ENCODE results near the gene IGDCC3. TPM values are rescaled to one million over a fixed set of nuclear protein-coding genes. Genes with fewer than 3 reads are reported as not detected.
"Not testable (repeated sequence)": the region's sequence is repeated elsewhere in the genome, so short reads cannot be mapped to it uniquely, and the experiment has no call there.

IGDCC3 gene
- polyA plus RNA-seq, 12 donors = 2.1 to 11.5 (median 3.1) TPM; not detected in 1

- DNase-seq = no peak
Observed at GRCh38 chr15:65408324-65409035, 30.7 kb upstream of the IGDCC3 start.

- DNase-seq = no peak
Observed at GRCh38 chr15:65406424-65407000, 28.7 kb upstream of the IGDCC3 start.

GRCh38 chr15:65405791-65406423 is 28.1 kb upstream of the IGDCC3 start:
- DNase-seq = no peak

GRCh38 chr15:65404186-65404872 is 26.5 kb upstream of the IGDCC3 start:
- DNase-seq = no peak

GRCh38 chr15:65402961-65403360 is 25.2 kb upstream of the IGDCC3 start:
- DNase-seq = no peak

- DNase-seq = no peak
Observed at GRCh38 chr15:65401611-65402240, 23.9 kb upstream of the IGDCC3 start.

GRCh38 chr15:65400760-65401610 is 23.2 kb upstream of the IGDCC3 start:
- peak; percentile 81 for DNase-seq

GRCh38 chr15:65399997-65400396 is 22.2 kb upstream of the IGDCC3 start:
- no peak for DNase-seq

GRCh38 chr15:65399001-65399706 is 21.4 kb upstream of the IGDCC3 start:
- no peak for DNase-seq

GRCh38 chr15:65398486-65398885 is 20.7 kb upstream of the IGDCC3 start:
- DNase-seq = not testable (repeated sequence)

- no peak for DNase-seq
Observed at GRCh38 chr15:65396965-65397317, 19.1 kb upstream of the IGDCC3 start.

- DNase-seq = no peak
Observed at GRCh38 chr15:65396283-65396964, 18.6 kb upstream of the IGDCC3 start.

- DNase-seq = no peak
Observed at GRCh38 chr15:65395567-65396202, 17.9 kb upstream of the IGDCC3 start.

GRCh38 chr15:65394936-65395335 is 17.1 kb upstream of the IGDCC3 start:
- DNase-seq = no peak

GRCh38 chr15:65394280-65394789 is 16.5 kb upstream of the IGDCC3 start:
- DNase-seq = no peak

- no peak for DNase-seq
Observed at GRCh38 chr15:65393557-65393956, 15.8 kb upstream of the IGDCC3 start.

- no peak for DNase-seq
Observed at GRCh38 chr15:65393091-65393490, 15.3 kb upstream of the IGDCC3 start.

GRCh38 chr15:65392368-65392767 is 14.6 kb upstream of the IGDCC3 start:
- DNase-seq = no peak

- no peak for DNase-seq
Observed at GRCh38 chr15:65391732-65392131, 13.9 kb upstream of the IGDCC3 start.

All from muscle of arm (tissue), 12 donors.